ENCODE measurements around the gene GCN1. TPM values are rescaled to one million over a fixed set of nuclear protein-coding genes. Genes with fewer than 3 reads are reported as not detected.

Gene GCN1
- total RNA-seq, 1 donor from 2014 or later: 173 TPM

- intact Hi-C loops (cut with micrococcal nuclease): no loop called here
- DNase-seq (ENCODE audit: low spot score): no peak
- no peaks in the 10 kb centered on the region for H3K27me3 Mint-ChIP-seq (ENCODE audit: insufficient read depth)
- no peak overlapping the region for H3K27ac Mint-ChIP-seq
- peaks cover 10% of the 10 kb centered on the region for H3K4me1 Mint-ChIP-seq (ENCODE audit: low read depth)
- H3K36me3 Mint-ChIP-seq (ENCODE audit: low read depth): peaks cover 33% of the 10 kb centered on the region
- no peak overlapping the region for H3K4me3 Mint-ChIP-seq
- no peaks in the 10 kb centered on the region for H3K9me3 Mint-ChIP-seq
Observed at GRCh38 chr12:120103371-120103770, 91.1 kb downstream of the GCN1 start.

GRCh38 chr12:120103044-120103338 lies 91.5 kb downstream of the GCN1 start:
- Mint-ChIP-seq H3K36me3 (ENCODE audit: low read depth) (peaks cover 37% of the 10 kb centered on the region), H3K9me3 (no peaks in the 10 kb centered on the region), H3K27ac (no peak overlapping the region), H3K27me3 (ENCODE audit: insufficient read depth) (no peaks in the 10 kb centered on the region), H3K4me1 (ENCODE audit: low read depth) (peaks cover 9% of the 10 kb centered on the region), H3K4me3 (no peak overlapping the region)
- DNase-seq (ENCODE audit: low spot score): no peak
- intact Hi-C loops (cut with micrococcal nuclease): no loop called here

DNA sequence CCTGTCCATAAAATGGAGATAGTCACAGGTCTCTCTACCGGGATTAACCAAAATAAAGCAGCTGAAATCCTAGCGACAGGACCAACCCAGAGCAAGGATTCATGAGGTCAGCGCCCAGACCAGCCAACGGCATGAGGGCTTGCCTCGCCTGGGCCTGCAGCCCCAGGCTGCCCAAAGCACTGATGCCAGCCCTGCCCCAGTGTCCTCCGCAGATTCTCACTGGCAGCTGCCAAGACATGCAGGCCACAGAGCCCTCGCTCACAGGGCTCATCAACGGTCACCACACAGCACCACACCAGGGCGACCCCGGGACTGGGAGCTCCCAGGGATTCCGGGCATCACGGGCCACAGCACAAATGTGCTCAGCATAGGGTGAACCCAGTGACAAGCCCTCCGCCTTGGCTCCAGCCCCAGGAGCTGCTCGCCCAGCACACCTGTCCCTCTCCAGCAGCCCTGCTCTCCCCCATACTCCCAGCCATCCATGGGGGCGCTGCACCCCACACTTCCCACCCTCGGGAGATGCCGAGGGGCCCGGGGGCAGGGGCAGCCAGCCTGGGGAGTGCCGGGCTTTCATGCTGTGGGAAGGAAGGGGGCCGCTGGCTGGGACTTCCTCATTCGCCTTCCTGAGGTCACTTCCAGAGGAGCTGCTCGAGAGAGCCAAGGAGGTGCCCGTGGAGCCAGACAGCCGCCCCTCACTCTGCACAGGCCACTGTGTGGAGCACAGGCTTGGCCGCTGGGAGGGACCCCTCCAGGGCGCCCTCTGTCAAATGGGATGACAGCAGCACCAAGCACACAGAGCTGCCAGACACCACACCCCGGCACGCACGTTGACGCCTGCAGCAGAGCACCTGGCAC lies 92.1 kb downstream of the GCN1 start:
- H3K4me3 Mint-ChIP-seq: no peak overlapping the region
- peaks cover 9% of the 10 kb centered on the region for H3K4me1 Mint-ChIP-seq (ENCODE audit: low read depth)
- no peak overlapping the region for H3K27ac Mint-ChIP-seq
- DNase-seq (ENCODE audit: low spot score): no peak
- peaks cover 38% of the 10 kb centered on the region for H3K36me3 Mint-ChIP-seq (ENCODE audit: low read depth)
- no peaks in the 10 kb centered on the region for H3K9me3 Mint-ChIP-seq
- H3K27me3 Mint-ChIP-seq (ENCODE audit: insufficient read depth): no peaks in the 10 kb centered on the region
- intact Hi-C loops (cut with micrococcal nuclease): no loop called here

- no peak for DNase-seq (ENCODE audit: low spot score)
- Mint-ChIP-seq H3K4me3 (peak overlapping the region; percentile 15), H3K27ac (peak overlapping the region; percentile 71), H3K36me3 (ENCODE audit: low read depth) (peaks cover 33% of the 10 kb centered on the region), H3K27me3 (ENCODE audit: insufficient read depth) (no peaks in the 10 kb centered on the region), H3K9me3 (no peaks in the 10 kb centered on the region), H3K4me1 (ENCODE audit: low read depth) (peaks cover 9% of the 10 kb centered on the region)
- intact Hi-C loops (cut with micrococcal nuclease): no loop called here
Observed at GRCh38 chr12:120101617-120102016, 92.9 kb downstream of the GCN1 start.

- peaks cover 9% of the 10 kb centered on the region for H3K4me1 Mint-ChIP-seq (ENCODE audit: low read depth)
- peak overlapping the region; percentile 15 for H3K4me3 Mint-ChIP-seq
- peaks cover 31% of the 10 kb centered on the region for H3K36me3 Mint-ChIP-seq (ENCODE audit: low read depth)
- intact Hi-C loops (cut with micrococcal nuclease): no loop called here
- H3K27ac Mint-ChIP-seq: peak overlapping the region; percentile 71
- no peaks in the 10 kb centered on the region for H3K9me3 Mint-ChIP-seq
- H3K27me3 Mint-ChIP-seq (ENCODE audit: insufficient read depth): no peaks in the 10 kb centered on the region
- no peak for DNase-seq (ENCODE audit: low spot score)
Observed at GRCh38 chr12:120101182-120101581, 93.3 kb downstream of the GCN1 start.

GRCh38 chr12:120100630-120101029 lies 93.9 kb downstream of the GCN1 start:
- no peak overlapping the region for H3K27ac Mint-ChIP-seq
- no peak for DNase-seq (ENCODE audit: low spot score)
- peaks cover 9% of the 10 kb centered on the region for H3K4me1 Mint-ChIP-seq (ENCODE audit: low read depth)
- intact Hi-C loops (cut with micrococcal nuclease): no loop called here
- no peaks in the 10 kb centered on the region for H3K9me3 Mint-ChIP-seq
- H3K27me3 Mint-ChIP-seq (ENCODE audit: insufficient read depth): no peaks in the 10 kb centered on the region
- peaks cover 27% of the 10 kb centered on the region for H3K36me3 Mint-ChIP-seq (ENCODE audit: low read depth)
- H3K4me3 Mint-ChIP-seq: no peak overlapping the region

DNA sequence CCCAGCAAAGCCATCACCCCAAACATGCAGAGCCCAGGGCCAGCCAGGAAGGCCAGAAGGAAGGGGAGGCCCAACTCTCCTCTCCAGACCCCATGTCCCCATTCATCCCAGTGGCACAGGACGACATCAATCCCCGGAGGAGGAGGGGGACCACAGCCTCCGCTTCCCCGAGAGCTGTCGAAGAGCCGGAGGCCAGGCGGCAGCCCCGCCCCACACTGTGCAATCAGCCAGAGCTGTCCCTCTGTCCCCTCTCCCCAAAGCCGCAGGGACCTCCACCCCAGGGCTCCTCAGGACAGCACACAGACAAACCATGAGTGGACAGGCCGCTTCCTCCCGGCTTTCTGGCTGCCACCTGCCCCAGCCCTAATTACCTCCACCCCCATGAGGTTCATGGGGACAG lies 94.8 kb downstream of the GCN1 start:
- peaks cover 9% of the 10 kb centered on the region for H3K4me1 Mint-ChIP-seq (ENCODE audit: low read depth)
- H3K4me3 Mint-ChIP-seq: no peak overlapping the region
- H3K36me3 Mint-ChIP-seq (ENCODE audit: low read depth): peaks cover 24% of the 10 kb centered on the region
- H3K27me3 Mint-ChIP-seq (ENCODE audit: insufficient read depth): no peaks in the 10 kb centered on the region
- H3K27ac Mint-ChIP-seq: no peak overlapping the region
- intact Hi-C loops (cut with micrococcal nuclease): no loop called here
- no peak for DNase-seq (ENCODE audit: low spot score)
- H3K9me3 Mint-ChIP-seq: no peaks in the 10 kb centered on the region

GRCh38 chr12:120098756-120099470 lies 95.6 kb downstream of the GCN1 start:
- H3K4me3 Mint-ChIP-seq: no peak overlapping the region
- peaks cover 20% of the 10 kb centered on the region for H3K36me3 Mint-ChIP-seq (ENCODE audit: low read depth)
- H3K9me3 Mint-ChIP-seq: no peaks in the 10 kb centered on the region
- intact Hi-C loops (cut with micrococcal nuclease): no loop called here
- no peaks in the 10 kb centered on the region for H3K27me3 Mint-ChIP-seq (ENCODE audit: insufficient read depth)
- H3K4me1 Mint-ChIP-seq (ENCODE audit: low read depth): peaks cover 9% of the 10 kb centered on the region
- H3K27ac Mint-ChIP-seq: no peak overlapping the region
- DNase-seq (ENCODE audit: low spot score): no peak

- DNase-seq (ENCODE audit: low spot score): no peak
- no peak overlapping the region for H3K4me3 Mint-ChIP-seq
- peaks cover 20% of the 10 kb centered on the region for H3K36me3 Mint-ChIP-seq (ENCODE audit: low read depth)
- intact Hi-C loops (cut with micrococcal nuclease): no loop called here
- no peak overlapping the region for H3K27ac Mint-ChIP-seq
- no peaks in the 10 kb centered on the region for H3K9me3 Mint-ChIP-seq
- H3K27me3 Mint-ChIP-seq (ENCODE audit: insufficient read depth): no peaks in the 10 kb centered on the region
- peaks cover 9% of the 10 kb centered on the region for H3K4me1 Mint-ChIP-seq (ENCODE audit: low read depth)
Observed at GRCh38 chr12:120096671-120097202, 97.8 kb downstream of the GCN1 start.

DNA sequence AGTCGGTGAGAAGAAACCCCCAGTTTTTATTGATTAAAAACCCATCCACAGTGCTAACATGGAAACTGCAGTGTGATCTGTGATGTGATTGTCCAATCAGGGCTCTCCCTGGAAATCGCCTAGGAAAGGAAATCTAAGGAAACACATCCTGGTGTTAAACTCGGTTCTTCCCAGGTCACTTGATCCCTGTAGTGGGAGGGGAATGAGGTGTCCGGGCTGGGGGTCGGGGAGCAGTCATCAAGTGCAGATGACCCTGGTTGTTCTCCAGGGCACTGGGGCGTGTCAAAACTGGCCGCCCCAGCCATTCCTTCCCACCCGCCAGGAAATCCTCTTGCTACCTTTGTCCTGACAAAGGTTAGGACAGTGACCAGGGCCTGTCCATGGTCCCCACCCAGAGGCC lies 98.8 kb downstream of the GCN1 start:
- peaks cover 4% of the 10 kb centered on the region for H3K4me1 Mint-ChIP-seq (ENCODE audit: low read depth)
- intact Hi-C loops (cut with micrococcal nuclease): no loop called here
- peaks cover 1% of the 10 kb centered on the region for H3K27me3 Mint-ChIP-seq (ENCODE audit: insufficient read depth)
- no peak for DNase-seq (ENCODE audit: low spot score)
- H3K36me3 Mint-ChIP-seq (ENCODE audit: low read depth): peaks cover 26% of the 10 kb centered on the region
- no peak overlapping the region for H3K27ac Mint-ChIP-seq
- H3K9me3 Mint-ChIP-seq: no peaks in the 10 kb centered on the region
- H3K4me3 Mint-ChIP-seq: no peak overlapping the region

DNA sequence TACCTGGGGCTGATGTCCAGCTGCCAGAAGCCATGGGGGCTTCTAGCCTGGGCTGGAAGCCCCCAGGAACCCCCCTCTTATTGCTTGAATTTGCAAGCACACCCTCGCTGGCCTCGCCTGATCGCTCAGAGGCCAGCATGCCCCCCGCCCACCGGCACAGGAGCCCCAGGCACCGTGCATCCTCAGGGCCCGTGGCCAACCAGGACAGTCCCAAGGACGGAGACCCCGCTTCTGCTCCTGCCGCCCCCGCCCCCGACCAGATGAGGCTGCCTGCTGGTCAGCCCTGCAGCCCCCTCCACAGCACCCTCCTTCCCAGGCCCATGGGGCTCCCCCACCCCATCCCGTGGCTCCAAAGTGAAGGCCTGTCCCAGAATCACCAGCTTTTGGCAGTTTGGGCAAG lies 99.2 kb downstream of the GCN1 start:
- Mint-ChIP-seq H3K4me3 (no peak overlapping the region), H3K36me3 (ENCODE audit: low read depth) (peaks cover 26% of the 10 kb centered on the region), H3K27me3 (ENCODE audit: insufficient read depth) (peaks cover 1% of the 10 kb centered on the region), H3K9me3 (no peaks in the 10 kb centered on the region), H3K27ac (no peak overlapping the region), H3K4me1 (ENCODE audit: low read depth) (peaks cover 4% of the 10 kb centered on the region)
- intact Hi-C loops (cut with micrococcal nuclease): no loop called here
- no peak for DNase-seq (ENCODE audit: low spot score)

DNA sequence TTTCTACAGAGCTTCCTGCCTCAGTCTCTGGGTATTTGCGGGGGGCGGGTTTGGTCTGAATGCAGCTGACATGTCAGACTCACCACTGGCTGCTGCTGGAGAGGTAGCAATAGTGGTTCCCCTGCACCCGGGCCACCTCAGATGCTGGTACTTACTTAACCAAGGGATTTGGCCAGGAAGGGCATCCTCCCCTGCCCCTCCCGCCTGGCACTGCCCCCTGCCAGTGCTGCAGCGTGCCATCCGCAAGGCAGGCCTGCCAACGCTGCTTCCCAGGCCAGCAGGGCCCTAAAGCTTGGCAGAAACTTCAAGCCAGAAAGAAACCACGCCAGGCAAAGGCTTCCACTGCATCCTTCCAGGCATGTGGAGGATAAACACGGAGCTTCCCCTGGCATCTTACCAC lies 100.0 kb downstream of the GCN1 start:
- Mint-ChIP-seq H3K27me3 (ENCODE audit: insufficient read depth) (peaks cover 1% of the 10 kb centered on the region), H3K4me1 (ENCODE audit: low read depth) (no peaks in the 10 kb centered on the region), H3K9me3 (no peaks in the 10 kb centered on the region), H3K36me3 (ENCODE audit: low read depth) (peaks cover 25% of the 10 kb centered on the region), H3K4me3 (no peak overlapping the region), H3K27ac (no peak overlapping the region)
- intact Hi-C loops (cut with micrococcal nuclease): no loop called here
- DNase-seq (ENCODE audit: low spot score): no peak

GRCh38 chr12:120093592-120094355 lies 100.7 kb downstream of the GCN1 start:
- peaks cover 29% of the 10 kb centered on the region for H3K36me3 Mint-ChIP-seq (ENCODE audit: low read depth)
- no peaks in the 10 kb centered on the region for H3K4me1 Mint-ChIP-seq (ENCODE audit: low read depth)
- no peak overlapping the region for H3K4me3 Mint-ChIP-seq
- H3K9me3 Mint-ChIP-seq: no peaks in the 10 kb centered on the region
- intact Hi-C loops (cut with micrococcal nuclease): no loop called here
- DNase-seq (ENCODE audit: low spot score): no peak
- H3K27ac Mint-ChIP-seq: no peak overlapping the region
- H3K27me3 Mint-ChIP-seq (ENCODE audit: insufficient read depth): peaks cover 1% of the 10 kb centered on the region
